Astrocyte of the cerebellum (primary cell): ENCODE results near the gene HTRA2.

Experiments used
- DNase-seq: peaks from one replicate; pipeline ENCODE4 v3.0.0-alpha.2; 2011; ENCODE audit warnings: low read depth
- H3K4me3 ChIP-seq: 2 replicates; pipeline ENCODE4 v1.5.1; 2011; ENCODE audit warnings: mild to moderate bottlenecking, low read depth, low read length, moderate library complexity
- in situ Hi-C: cut with HindIII; loops from 2 replicates; pipeline ENCODE4 v1.10.0; 2017; ENCODE audit warnings: low sequenced_read_pairs
- TF ChIP-seq, protein P1 (sequence below): IDR thresholded peaks from 2 replicates; pipeline ENCODE4 v1.5.1; 2012; ENCODE audit warnings: low read length, low read depth, moderate library complexity, mild to moderate bottlenecking; ENCODE audit errors: missing control alignments

The HTRA2 gene

DNA sequence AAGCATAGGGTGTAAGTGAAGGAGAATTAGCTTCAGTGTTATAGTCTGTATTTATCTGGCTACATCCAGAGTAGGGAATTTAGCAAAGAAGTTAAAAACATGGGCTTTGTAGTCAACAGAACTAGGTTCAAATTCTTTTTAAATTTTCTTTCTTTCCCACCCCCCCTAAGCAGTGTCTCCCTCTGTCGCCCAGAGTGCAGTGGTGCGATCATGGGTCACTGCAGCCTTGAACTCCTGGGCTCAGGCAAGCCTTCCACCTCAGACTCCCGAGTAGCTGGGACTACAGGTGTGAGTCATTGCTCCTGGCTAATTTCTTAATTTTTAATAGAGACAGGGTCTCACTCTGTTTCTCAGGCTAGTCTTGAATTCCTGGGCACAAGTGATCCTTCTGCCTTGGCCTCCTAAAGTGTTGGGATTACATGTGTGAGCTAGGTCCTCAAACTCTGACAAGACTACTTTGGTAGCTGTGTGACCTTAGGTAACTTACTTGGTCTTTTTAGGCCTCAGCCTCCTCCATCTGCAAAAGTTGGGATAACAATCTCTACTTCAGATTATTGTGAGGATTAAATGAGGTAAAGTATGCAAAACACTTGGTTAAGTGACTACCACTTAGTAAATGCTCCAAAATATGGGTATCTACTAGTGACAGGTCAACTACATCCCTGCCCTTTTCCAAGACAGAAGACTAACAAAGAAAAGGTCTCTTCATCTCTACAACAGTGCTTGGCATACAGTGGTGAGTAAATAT, 42.6 kb downstream of the HTRA2 start:
- no peak overlapping the region for H3K4me3 ChIP-seq
- DNase-seq = no peak
- TF ChIP-seq, protein P1, sequence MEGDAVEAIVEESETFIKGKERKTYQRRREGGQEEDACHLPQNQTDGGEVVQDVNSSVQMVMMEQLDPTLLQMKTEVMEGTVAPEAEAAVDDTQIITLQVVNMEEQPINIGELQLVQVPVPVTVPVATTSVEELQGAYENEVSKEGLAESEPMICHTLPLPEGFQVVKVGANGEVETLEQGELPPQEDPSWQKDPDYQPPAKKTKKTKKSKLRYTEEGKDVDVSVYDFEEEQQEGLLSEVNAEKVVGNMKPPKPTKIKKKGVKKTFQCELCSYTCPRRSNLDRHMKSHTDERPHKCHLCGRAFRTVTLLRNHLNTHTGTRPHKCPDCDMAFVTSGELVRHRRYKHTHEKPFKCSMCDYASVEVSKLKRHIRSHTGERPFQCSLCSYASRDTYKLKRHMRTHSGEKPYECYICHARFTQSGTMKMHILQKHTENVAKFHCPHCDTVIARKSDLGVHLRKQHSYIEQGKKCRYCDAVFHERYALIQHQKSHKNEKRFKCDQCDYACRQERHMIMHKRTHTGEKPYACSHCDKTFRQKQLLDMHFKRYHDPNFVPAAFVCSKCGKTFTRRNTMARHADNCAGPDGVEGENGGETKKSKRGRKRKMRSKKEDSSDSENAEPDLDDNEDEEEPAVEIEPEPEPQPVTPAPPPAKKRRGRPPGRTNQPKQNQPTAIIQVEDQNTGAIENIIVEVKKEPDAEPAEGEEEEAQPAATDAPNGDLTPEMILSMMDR = no peak
- in situ Hi-C loops = no loop called here

DNA sequence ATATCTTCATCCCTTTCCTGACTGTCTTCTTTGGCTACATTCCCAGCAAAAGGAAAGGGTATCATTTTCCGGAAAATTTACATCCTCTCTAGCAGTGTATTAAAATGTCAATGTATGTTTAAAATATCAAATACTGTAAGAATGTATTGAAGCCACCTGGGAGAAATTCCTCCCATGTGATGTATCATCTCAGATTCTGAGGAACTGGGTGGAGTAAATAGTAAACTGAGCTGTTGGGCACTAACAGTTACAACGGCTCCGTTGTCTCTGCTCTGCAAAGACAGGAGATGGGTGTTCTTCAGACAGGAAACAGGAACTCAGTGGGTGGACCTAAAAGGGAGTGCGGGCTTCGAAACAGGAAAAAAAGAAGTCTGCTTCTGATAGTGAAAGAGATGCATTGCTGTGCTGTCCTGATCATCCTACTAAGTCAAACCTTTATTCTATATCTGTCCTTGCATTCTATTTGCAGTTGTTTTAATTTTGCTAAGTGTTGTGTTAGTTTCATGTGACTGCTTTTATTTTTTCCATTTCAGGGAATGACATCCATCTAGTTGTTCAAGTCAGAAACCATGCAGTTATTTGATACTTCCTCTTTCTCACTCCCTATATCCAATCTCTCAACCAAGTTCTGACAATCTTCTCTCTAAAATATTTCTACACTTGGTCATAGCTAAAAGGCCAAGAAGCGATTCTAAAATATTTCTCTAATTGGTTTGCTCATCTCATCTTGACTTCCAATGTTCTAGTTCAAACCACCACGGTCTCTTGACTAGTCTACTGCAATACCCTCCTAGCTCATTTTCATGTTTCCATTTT, 44.2 kb downstream of the HTRA2 start:
- no peak for DNase-seq
- no peak overlapping the region for H3K4me3 ChIP-seq
- TF ChIP-seq, protein P1 = no peak
- in situ Hi-C loops = no loop called here

DNA sequence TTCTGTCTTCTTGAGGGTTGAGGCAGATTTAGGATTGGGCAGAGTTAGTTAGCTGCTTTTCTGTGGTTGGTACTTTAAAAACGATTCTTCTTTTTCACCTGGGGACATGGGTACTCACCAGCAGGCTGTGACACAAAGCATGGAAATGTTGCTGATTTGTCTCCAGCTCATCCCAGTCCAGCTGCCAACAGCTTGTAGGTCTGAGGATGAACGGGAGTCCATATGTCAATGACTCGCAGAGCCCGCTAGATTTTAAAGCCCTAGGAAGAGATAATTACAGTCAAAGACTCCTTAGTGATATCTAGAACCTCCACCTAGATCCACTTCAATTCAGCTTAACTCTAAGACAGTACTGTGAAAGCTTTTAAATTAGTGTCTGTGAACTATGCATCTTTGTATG, 45.6 kb downstream of the HTRA2 start:
- no peak for DNase-seq
- H3K4me3 ChIP-seq = no peak overlapping the region
- in situ Hi-C loops = loop anchor here (5.0 kb wide), 1 partner anchor 83 kb away; no protein-coding TSS in a partner anchor
- TF ChIP-seq, protein P1 = no peak

DNA sequence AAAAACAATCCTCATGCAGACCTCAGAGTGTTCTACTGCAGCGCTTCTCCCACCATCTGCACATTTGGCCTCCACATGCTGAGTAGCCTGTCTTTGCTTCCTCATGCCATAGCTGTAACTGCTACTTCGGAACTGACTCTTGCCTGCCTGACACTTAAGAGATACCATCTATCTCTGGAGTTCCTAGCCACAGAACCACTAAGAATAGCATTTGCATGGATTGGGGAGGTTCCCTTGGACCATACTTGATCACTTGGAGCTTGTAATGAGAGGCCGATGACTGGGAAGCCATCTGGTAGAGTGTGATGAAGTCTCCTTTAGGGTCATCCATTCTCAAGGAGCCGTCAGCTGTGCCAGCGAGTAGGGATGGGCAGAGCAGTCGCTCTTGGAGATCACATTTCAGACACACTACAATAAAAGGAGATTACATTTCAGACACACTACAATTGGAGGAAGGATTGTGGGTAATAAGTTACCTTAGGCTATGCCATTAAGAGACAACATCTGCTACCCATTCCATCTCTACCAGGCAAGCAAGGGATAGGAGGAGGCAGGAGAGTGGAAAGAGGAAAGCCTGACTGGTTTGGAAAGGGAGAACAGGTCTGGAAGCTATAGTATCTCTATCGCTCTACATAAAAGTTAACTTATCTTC, 46.6 kb downstream of the HTRA2 start:
- TF ChIP-seq, protein P1 = no peak
- in situ Hi-C loops = loop anchor here (5.0 kb wide), 1 partner anchor 84 kb away; no protein-coding TSS in a partner anchor
- no peak for DNase-seq
- H3K4me3 ChIP-seq = no peak overlapping the region

DNA sequence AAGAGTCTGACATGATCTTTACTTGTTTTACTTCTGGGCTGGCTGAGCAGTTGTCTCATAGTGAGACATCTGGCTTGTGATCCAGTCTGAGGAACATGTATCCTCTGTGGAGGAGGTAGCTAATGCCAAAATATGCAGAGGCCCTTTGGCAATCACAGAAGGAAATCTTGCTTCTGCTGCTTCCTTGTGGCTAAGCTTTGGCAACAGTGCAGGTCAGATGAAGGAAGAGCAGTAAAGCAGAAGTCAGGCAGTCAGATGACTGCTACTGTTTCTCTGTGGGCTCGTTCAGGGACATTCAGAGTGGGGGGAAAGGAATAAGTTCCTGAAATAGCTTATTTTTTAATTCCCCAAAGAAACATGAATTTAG, 47.1 kb downstream of the HTRA2 start:
- TF ChIP-seq, protein P1 = no peak
- peak; percentile 76 for DNase-seq
- in situ Hi-C loops = loop anchor here (5.0 kb wide), 1 partner anchor 85 kb away; no protein-coding TSS in a partner anchor
- H3K4me3 ChIP-seq = no peak overlapping the region

DNA sequence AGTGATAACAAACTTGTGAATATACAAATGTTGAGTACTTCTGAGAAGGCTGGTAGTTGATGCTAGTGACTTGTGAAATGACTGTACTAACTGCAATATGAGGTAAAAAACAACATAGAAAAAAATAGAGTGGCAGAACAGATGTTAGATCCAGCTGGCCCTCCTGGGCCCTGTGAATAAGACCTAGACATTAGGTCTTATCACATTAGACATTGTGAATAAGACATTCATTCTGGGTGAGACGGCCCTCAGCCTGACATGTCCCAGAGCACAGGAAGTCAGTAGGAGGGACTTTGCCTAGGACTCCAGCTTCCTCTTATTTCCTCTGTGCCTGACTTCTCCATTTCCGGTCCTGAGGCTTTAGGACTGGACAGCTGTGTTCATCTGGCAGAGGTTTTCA, 47.7 kb downstream of the HTRA2 start:
- H3K4me3 ChIP-seq = no peak overlapping the region
- TF ChIP-seq, protein P1 = no peak
- in situ Hi-C loops = loop anchor here (5.0 kb wide), 1 partner anchor 85 kb away; no protein-coding TSS in a partner anchor
- no peak for DNase-seq
